ENCODE measurements around the gene SLC35F2.
A peak's percentile ranks its signal among the peaks of the same experiment; 100 is the strongest.
"Not testable (repeated sequence)": the region's sequence is repeated elsewhere in the genome, so short reads cannot be mapped to it uniquely, and the experiment has no call there.

The SLC35F2 gene

DNA sequence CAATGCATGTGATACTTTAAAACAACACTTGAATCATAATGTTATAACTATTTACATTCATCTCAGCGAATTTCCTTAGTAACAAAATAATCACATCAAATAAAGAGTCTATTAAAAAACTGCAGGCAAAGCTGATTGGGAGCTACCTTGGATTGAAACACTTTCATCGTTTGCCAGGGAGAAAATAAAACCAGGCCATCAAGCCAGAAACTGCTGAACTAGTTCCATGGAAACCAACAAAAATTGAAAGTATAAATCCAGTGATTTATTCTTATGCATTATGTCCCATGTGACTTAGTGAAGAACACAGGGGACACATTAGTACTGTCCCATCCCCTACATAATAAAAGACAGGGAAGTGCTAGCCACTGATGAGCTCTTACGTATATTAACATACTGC lies 21.7 kb downstream of the SLC35F2 start:
- DNase-seq, result no peak

DNA sequence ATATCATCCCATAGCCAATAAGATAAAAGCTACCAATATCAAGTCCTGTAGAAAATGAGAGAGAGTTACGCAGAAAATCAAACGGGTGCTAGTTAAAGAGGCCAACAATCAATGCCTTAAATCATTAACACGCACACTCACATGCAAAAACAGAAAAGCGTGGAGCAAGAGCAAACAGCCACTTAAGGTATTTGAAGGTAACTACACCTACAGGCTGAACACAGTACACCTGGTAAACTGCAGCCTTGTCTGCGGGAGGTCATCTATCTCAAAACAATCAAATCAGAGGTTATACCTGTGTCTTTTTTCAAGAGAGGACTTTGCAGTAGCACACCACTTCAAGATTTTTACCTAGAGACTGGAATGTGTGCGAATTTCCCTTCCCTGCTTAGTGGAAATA lies 23.6 kb downstream of the SLC35F2 start:
- DNase-seq, result no peak

- DNase-seq, result not testable (repeated sequence)
Measured at GRCh38 chr11:107833926-107834325, 24.7 kb downstream of the SLC35F2 start.

DNA sequence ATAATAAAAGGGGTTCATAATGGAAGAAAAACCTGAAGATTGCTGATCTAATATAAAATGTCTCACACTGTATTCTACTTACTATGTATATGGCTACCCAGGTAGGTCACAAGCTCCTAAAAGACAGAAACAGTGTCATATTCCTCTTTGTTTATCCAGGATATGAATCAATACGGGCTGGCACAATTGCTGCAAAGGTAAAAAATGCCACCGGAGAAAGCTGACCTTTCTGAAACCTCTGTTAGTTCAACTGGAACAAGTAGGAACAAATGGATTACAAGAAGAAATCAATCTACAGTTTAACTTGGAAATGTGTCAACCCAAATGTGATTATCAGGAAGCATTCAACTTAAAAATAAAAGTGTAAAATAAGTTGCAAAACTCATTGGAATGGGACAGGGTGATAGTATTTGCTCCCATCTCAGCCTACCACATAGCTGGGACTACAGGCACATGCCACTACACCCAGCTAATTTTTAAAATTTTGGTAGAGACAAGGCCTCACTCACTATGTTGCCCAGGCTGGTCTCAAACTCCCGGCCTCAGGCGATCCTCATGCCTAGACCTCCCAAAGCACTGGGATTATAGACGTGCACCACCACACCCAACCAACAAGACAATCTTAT lies 27.6 kb downstream of the SLC35F2 start:
- DNase-seq, result no peak

GRCh38 chr11:107827041-107827440 lies 31.5 kb downstream of the SLC35F2 start:
- DNase-seq, result no peak

DNA sequence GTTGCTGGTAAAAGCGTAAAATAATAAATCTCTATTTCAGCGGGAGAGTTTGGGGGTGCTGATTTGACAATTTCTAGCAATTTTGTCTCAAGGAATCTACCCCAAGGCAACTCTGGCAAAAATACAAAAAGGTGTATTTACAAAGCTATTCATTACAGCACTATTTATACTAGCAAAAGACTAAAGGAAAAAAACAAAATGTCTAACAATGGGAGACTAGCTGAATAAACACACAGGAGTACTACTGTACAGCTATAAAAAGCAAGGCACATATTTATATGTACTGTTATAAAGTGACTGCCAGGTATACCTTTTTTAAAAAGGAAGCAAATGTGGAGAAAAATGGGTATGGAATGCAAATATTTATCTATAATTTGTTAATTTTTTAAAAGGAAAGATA lies 32.7 kb downstream of the SLC35F2 start:
- DNase-seq, result no peak

GRCh38 chr11:107824668-107825369 lies 33.8 kb downstream of the SLC35F2 start:
- DNase-seq, result no peak

GRCh38 chr11:107821199-107821927 lies 37.2 kb downstream of the SLC35F2 start:
- no peak for DNase-seq

- no peak for DNase-seq
Measured at GRCh38 chr11:107819361-107820014, 39.1 kb downstream of the SLC35F2 start.

DNA sequence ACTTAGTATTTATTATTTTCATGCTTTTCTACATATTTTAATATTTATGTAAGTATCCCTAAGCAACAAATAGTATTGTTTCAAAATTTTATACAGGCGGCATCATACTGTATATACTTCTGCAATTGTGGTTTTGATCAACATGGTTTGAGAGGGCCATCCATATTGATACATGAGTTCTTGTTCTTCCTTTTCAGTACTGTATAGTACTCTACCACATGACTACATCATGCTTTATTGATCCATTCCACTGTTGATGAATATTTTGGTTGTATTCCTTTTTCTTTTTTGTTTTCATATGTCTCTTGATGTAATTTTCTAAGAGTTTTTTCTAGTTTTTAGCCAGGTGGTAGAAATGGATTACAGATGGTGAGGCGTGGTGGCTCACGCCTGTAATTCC lies 40.1 kb downstream of the SLC35F2 start:
- no peak for DNase-seq

DNA sequence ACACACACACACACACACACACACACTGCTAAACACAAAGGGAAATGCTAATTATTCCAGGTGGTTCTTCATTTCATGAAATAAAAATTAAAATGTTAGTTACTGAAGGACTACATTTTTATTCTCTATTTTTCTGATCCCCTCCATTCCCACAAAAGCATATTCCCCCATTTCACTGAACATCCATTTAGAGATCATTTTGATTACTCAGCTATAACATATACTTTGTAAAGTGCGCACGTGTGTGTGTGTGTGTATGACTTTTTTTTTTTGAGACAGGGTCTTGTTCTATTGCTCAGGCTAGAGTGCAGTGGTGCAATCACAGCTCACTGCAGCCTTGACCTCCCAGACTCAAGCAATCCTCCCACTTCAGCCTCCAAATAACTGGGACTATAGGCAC lies 42.6 kb downstream of the SLC35F2 start:
- DNase-seq, result no peak

GRCh38 chr11:107810875-107811274 lies 47.7 kb downstream of the SLC35F2 start:
- DNase-seq, result no peak

- no peak for DNase-seq
Measured at GRCh38 chr11:107808521-107808920, 50.1 kb downstream of the SLC35F2 start.

GRCh38 chr11:107804971-107805370 lies 53.6 kb downstream of the SLC35F2 start:
- DNase-seq, result no peak

DNA sequence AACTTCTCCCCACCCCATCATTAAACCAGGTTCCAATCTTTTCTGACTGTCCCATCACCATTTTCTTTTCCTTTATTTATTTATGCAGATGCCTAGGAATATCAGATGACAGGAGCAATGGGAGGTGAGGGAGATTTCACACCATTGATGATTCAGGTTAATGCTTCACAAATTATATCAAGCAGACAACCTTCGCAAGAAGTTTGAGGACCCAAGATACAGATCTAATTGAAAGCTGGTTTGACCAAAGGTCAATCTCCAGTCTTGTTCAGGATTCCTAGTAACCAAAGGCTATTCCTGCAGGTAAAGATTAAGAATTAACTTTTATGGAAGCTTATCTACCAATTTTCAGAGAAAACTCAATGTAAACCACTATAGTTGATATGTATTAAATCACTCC lies 54.4 kb downstream of the SLC35F2 start:
- no peak for DNase-seq

DNA sequence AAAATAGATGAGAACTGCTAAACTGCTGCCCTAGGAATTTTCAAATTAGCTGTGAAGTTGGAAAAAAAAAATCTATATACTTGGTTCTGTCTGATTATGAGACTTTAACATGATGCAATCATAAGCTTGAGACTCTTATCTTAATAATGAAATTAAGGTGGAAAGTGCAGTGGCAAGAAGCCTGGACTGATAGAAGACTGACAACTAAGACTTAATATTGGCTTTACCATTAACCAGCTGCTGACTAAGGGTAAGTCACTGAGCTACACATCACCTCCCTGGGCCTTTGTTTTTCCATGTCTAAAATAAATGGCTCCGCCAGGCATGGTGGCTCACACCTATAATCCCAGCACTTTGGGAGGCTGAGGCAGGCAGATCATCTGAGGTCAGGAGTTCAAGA lies 56.9 kb downstream of the SLC35F2 start:
- no peak for DNase-seq

DNA sequence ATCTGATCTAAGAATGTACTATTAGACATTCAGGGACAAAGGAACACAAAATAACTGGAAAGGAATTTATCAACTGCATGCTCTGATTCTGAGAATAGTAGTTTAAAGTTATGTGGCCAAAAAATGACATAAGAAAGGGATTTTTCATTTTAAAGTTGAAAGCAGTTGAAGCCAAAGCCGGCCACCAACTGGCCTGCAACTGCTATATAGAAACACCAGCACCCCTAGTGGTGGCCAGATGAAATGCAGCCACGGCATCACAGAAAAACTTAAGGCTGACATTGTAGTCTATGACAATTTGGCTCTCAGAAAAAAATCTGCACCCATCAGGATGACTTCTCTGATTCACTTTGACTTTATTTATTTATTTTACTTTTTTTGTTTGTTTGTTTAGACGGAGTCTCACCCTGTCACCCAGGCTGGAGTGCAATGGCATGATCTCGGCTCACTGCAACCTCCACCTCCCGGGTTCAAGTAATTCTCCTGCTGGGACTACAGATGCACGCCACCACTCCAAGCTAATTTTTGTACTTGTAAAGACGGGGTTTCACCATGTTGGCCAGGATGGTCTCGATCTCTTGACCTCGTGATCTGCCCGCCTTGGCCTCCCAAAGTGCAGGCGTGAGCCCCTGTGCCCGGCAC lies 59.2 kb downstream of the SLC35F2 start:
- peak; percentile 1 for DNase-seq

DNA sequence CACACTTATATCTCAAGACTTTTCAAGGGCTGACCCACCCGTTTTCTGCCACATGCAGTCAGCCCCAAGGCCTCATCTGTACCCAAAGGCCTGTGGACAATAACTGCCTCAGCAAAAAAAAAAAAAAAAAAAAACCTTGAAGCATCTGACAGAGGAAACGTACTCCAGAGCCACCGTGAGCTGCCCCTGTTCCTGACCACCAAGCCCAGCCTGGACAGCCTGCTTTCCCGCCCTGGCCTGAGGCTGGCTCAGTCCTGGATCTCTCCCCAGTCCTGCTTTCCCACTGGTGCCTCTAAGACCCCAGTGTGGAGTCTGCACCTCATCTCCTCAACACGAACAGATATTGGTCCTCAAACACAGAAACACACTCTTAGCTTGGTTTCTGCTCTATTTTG lies 66.5 kb downstream of the SLC35F2 start:
- no peak for DNase-seq

DNA sequence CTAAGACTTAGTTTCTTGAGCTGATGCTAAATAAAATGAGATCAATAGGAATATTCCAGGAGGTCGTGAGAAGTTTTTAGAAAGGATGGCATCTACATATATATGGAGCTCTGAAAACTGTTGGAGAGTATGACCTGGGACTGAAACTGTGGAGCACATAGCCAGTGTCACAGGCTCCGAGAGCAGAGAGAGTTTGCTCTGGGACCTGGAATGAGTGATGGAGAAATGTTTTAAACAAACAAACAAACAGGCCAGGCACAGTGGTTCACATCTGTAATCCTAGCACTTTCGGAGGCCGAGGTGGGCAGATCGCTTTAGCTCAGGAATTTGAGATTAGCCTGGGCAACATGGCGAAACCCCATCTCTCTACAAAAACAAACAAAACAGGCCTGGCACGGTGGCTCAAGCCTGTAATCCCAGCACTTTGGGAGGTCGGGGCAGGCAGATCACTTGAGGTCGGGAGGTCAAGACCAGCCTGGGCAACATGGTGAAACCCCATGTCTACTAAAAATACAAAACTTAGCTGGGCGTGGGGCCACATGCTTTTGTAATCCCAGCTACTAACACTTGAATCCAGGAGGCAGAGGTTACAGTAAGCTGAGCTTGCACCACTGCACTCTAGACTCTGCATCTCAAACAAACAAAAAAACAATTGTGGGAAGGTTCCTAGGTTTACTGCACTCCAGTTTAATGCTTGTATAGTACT lies 67.1 kb downstream of the SLC35F2 start:
- no peak for DNase-seq

DNA sequence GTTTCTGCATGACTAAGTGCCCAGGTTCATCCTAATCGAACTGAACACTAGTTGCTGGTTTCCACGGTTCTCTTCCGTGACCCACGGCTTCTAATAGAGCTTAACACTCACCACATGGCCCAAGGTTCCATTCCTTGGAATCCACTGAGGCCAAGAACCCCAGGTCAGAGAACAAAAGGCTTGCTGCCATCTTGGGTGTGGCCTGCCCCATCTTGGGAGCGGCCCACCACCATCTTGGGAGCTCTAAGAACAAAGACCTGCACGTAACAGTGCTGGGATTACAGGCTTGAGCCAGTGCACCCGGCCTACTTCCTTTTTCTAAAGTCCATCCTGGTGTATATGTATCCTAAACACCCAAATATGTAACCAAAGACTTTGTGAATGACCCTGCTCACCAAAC lies 68.8 kb downstream of the SLC35F2 start:
- DNase-seq, result no peak

GRCh38 chr11:107787733-107788132 lies 70.9 kb downstream of the SLC35F2 start:
- no peak for DNase-seq

DNA sequence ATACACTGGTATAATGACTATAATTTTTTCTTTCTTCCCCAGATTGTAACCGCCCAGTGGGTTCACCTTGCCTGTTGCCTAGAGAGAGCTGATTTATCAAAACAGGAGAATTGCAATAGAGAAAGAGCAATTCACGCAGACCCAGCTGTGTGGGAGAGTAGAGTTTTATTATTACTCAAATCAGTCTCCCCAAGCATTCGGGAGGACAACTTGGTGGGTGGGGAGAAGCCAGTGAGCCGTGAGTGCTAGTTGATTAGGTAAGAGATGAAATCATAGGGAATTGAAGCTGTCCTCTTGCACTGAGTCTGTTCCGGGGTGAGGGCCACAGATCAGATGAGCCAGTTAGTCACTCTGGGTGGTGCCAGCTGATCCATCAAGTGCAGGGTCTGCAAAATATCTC lies 73.2 kb downstream of the SLC35F2 start:
- no peak for DNase-seq

DNA sequence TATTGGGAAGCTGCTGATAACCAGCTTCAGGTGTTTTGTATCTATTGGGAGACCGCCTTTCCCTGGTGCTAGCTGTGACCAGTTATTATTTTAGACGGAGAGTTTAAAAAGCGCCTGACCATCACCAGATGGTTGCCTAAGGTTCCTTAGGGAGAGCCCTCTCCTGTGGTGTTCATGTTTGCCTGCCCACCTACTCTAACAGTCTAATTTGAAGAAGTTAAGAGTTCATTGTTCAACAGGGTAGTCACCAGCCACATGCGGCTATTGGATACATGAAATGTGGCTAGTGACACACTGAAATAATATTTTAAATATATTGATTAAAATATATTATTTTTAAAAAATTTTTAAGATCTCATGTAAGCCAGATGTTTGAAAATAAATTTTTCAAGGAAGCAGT lies 75.5 kb downstream of the SLC35F2 start:
- no peak for DNase-seq

Data from NCI-H510A (cell line).